Measurements from ENCODE around the gene LRPAP1.
"Not testable (repeated sequence)": the region's sequence is repeated elsewhere in the genome, so short reads cannot be mapped to it uniquely, and the experiment has no call there.

GRCh38 chr4:3545351-3545750 is 13.1 kb upstream of the LRPAP1 start:
- not testable (repeated sequence) for TF ChIP-seq EZH2phosphoT487 (IDR thresholded peaks at IDR 0.05; ENCODE audit: borderline replicate concordance); CTCF (conservative IDR thresholded peaks at IDR 0.05; ENCODE audit: low read length)
